Measurements from ENCODE around the gene MEF2A.

- TF ChIP-seq EZH2 (IDR thresholded peaks at IDR 0.05; ENCODE audit: borderline replicate concordance, low read depth, low read length) (no peak), NKRF (IDR thresholded peaks at IDR 0.05; ENCODE audit: borderline replicate concordance) (no peak), ELF2 (CRISPR knock-in tag; IDR thresholded peaks at IDR 0.05) (no peak), CTCF (IDR thresholded peaks at IDR 0.05 in 2 of 3, conservative IDR thresholded peaks at IDR 0.05 in 1 of 3; ENCODE audit: insufficient read depth in 2 of 3, low read depth in 1 of 3, low read length in 3 of 3) (no peak), MAFK (IDR thresholded peaks at IDR 0.05; ENCODE audit: low read length) (no peak), KLF13 (tag; IDR thresholded peaks at IDR 0.05; ENCODE audit: borderline replicate concordance, low read depth) (no peak), RUNX1 (IDR thresholded peaks at IDR 0.05; ENCODE audit: low read depth) (no peak), TAF7 (tag; IDR thresholded peaks at IDR 0.05) (no peak), FOXK2 (conservative IDR thresholded peaks at IDR 0.05 in 1 of 2, IDR thresholded peaks at IDR 0.05 in 1 of 2; ENCODE audit: low read depth in 2 of 2) (no peak), PRDM10 (IDR thresholded peaks at IDR 0.05; ENCODE audit: partially characterized antibody) (no peak), HMGN3 (IDR thresholded peaks at IDR 0.05; ENCODE audit: borderline replicate concordance, extremely low read depth, insufficient read length, low read depth, low read length) (no peak), ZNF436 (CRISPR knock-in tag; IDR thresholded peaks at IDR 0.05) (no peak), CC2D1A (IDR thresholded peaks at IDR 0.05) (no peak)
Observed at GRCh38 chr15:99635145-99635544, 69.4 kb downstream of the MEF2A start.

All from K562 (cell line).